Duodenal mucosa (tissue), 2 donors: Measurements from ENCODE around the gene CTTNBP2.
A peak's percentile ranks its signal among the peaks of the same experiment; 100 is the strongest.
"Not testable (repeated sequence)": the region's sequence is repeated elsewhere in the genome, so short reads cannot be mapped to it uniquely, and the experiment has no call there.

Experiments used
- H3K27ac ChIP-seq: one replicate; pipeline ENCODE4 v1.7.0; 2013; ENCODE audit warnings: low read depth, low read length
- H3K27me3 ChIP-seq, 2 donors: one replicate each; pipeline ENCODE4 v1.7.0; 2013; ENCODE audit warnings: low read length in 2 of 2, control low read depth in 1 of 2; ENCODE audit not compliant: insufficient read depth in 2 of 2, control insufficient read depth in 1 of 2
- H3K36me3 ChIP-seq, 2 donors: one replicate each; pipeline ENCODE4 v1.7.0; 2013; ENCODE audit warnings: low read length in 2 of 2, control low read depth in 1 of 2; ENCODE audit not compliant: insufficient read depth in 2 of 2, control insufficient read depth in 1 of 2
- H3K4me1 ChIP-seq, 2 donors: one replicate each; pipeline ENCODE4 v1.7.0; 2013; ENCODE audit warnings: low read length in 2 of 2, control low read depth in 1 of 2; ENCODE audit not compliant: insufficient read depth in 2 of 2, control insufficient read depth in 1 of 2
- H3K4me3 ChIP-seq, 2 donors: one replicate each; pipeline ENCODE4 v1.7.0; 2013; ENCODE audit warnings: low read length in 2 of 2, low read depth in 1 of 2
- H3K9ac ChIP-seq, 2 donors: one replicate each; pipeline ENCODE4 v1.7.0; 2013; ENCODE audit warnings: low read length in 2 of 2, low read depth in 1 of 2
- H3K9me3 ChIP-seq, 2 donors: one replicate each; pipeline ENCODE4 v1.7.0; 2013; ENCODE audit warnings: low read length in 2 of 2, control low read depth in 1 of 2; ENCODE audit not compliant: control insufficient read depth in 1 of 2

CTTNBP2 gene

DNA sequence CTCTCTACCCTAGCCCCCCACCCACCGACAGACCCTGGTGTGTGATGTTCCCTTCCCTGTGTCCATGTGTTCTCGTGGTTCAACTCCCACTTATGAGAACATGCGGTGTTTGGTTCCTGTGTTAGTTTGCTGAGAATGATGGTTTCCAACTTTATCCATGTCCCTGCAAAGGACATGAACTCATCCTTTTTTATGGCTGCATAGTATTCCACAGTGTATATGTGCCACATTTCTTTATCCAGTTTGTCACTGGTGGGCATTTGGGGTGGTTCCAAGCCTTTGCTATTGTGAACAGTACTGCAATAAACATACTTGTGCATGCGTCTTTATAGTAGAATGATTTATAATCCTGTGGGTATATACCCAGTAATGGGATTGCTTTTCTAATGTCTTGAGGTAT, 165.1 kb downstream of the CTTNBP2 start:
- H3K9ac ChIP-seq, H3K27ac ChIP-seq, H3K4me1 ChIP-seq, H3K27me3 ChIP-seq, H3K4me3 ChIP-seq, H3K36me3 ChIP-seq, H3K9me3 ChIP-seq: not testable (repeated sequence)

DNA sequence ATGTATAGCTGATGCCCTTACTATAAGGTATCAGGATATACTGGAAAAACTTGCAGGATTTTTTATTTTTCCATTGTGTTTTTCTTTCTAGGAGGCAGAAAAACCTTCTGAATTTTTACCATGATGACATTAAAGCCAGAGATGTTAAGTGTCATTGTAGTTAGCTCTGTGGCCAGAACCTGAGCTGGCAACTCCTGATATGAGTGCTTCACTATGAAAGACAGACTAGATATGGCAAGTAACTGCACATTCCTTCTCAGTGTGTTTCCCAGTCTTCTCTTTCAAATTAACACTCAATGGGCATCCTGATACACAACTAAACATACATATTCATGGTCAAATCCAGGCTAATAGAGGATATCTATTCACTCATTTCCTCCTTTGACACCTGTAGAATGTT, 166.2 kb downstream of the CTTNBP2 start:
- Histone ChIP-seq H3K9me3 (no peaks in the 10 kb centered on the region), H3K9ac (no peak overlapping the region), H3K27me3 (no peaks in the 10 kb centered on the region), H3K4me1 (no peaks in the 10 kb centered on the region), H3K36me3 (peaks cover 0 to 2% of the 10 kb centered on the region in 2 donors), H3K4me3 (no peak overlapping the region), H3K27ac (no peak overlapping the region)

DNA sequence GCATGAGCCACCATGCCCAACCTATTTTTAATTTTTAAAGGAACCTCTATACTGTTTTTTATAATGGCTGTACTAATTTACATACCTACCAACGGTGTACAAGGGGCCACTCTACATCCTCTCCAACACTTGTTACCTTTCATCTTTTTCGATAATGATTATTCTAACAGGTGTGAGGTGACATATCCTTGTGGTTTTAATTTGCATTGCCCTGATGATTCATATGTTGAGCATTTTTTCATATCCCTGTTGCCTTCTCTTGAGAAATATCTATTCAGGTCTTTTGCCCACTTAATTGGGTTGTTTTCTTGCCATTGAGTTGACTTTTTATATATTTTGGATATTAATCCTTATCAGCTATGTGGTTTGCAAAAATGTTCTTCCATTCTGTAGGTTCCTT, 167.0 kb downstream of the CTTNBP2 start:
- no peak overlapping the region for H3K9ac ChIP-seq
- no peaks in the 10 kb centered on the region for H3K36me3 ChIP-seq
- no peak overlapping the region for H3K4me3 ChIP-seq
- H3K27me3 ChIP-seq: no peaks in the 10 kb centered on the region
- no peaks in the 10 kb centered on the region for H3K4me1 ChIP-seq
- no peak overlapping the region for H3K27ac ChIP-seq
- H3K9me3 ChIP-seq: no peaks in the 10 kb centered on the region

DNA sequence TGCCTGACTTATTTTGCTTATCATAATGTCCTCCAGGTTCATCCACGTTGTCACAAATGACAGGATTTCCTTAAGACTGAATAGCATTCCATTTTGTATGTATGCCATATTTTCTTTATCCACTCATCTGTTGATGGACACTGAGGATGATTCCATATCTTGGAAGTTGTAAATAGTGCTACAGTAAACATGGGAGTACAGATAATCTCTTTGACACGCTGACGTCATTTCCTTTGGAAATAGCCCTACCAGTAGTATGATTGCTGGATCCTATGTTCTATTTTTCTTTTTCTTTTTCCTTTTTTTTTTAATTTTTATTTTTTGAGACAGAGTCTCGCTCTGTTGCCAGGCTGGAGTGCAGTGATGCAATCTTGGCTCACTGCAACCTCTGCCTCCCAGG, 167.6 kb downstream of the CTTNBP2 start:
- Histone ChIP-seq H3K4me3 (no peak overlapping the region), H3K4me1 (no peaks in the 10 kb centered on the region), H3K9me3 (no peaks in the 10 kb centered on the region), H3K27me3 (no peaks in the 10 kb centered on the region), H3K9ac (no peak overlapping the region), H3K36me3 (no peaks in the 10 kb centered on the region), H3K27ac (no peak overlapping the region)

DNA sequence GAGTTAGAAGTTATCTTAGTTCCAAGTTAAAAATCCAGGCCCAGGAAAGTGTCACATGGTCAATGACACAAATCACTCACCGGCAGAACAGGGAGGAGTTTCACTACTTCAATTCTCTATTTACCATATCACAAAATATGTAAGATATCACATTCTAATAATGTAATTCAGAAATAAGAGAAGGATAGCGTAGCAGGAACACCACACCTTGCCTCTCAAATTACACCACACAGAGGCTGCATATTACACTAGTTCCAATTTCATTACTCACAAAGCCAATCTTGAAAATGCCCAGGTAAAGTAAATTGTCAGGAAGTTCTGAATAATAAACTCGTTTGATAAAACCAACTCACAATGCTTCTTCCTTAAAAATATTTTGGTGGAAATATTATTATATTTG, 169.2 kb downstream of the CTTNBP2 start:
- H3K9ac ChIP-seq: no peak overlapping the region

DNA sequence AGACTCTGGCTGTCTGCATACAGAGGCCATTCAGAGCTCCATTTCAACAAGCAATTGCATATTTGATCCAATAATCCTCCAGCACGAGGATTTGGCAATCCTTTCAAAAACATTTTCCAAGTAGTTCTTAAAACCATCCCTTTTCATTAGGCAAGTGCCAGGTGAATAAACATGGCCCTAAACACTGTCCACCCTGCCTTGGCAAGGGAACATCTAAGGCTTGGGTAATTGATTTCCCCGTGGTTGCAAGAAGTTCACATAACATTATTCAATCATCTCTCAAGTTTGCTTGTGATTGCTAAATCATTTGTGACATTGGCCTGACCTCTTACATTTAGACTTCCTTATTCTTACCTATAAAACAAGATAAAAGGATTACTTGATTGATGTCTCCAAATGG, 175.2 kb downstream of the CTTNBP2 start:
- H3K4me1 ChIP-seq: peaks cover 4 to 11% of the 10 kb centered on the region in 2 donors
- H3K9me3 ChIP-seq: no peaks in the 10 kb centered on the region
- no peak overlapping the region for H3K9ac ChIP-seq
- H3K4me3 ChIP-seq: no peak overlapping the region
- H3K36me3 ChIP-seq: no peaks in the 10 kb centered on the region
- H3K27ac ChIP-seq: no peak overlapping the region
- H3K27me3 ChIP-seq: no peaks in the 10 kb centered on the region

More for the DNA sequence above, 169.2 kb downstream of the CTTNBP2 start:
- Histone ChIP-seq H3K9me3 (no peaks in the 10 kb centered on the region), H3K36me3 (no peaks in the 10 kb centered on the region), H3K27me3 (no peaks in the 10 kb centered on the region), H3K27ac (no peak overlapping the region), H3K4me3 (no peak overlapping the region), H3K4me1 (no peaks in the 10 kb centered on the region)

DNA sequence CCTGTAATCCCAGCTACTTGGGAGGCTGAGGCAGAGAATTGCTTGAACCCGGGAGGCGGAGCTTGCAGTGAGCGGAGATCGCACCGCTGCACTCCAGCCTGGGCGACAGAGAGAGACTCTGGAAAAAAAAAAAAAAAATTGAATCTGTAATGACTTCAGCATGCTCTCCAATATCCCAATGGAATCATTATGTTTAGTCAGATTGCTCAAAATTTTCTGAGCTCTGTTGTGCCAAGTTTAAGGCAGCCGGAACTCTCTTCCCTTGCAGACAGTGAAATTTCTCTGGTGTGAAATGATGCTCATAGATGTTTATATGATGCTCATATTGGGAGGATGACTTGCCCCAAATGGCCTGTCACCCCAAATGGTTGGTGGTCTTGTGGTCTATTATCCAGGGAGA, 180.9 kb downstream of the CTTNBP2 start:
- H3K4me1 ChIP-seq: peaks cover 4 to 19% of the 10 kb centered on the region in 2 donors
- H3K4me3 ChIP-seq: no peak overlapping the region
- H3K9ac ChIP-seq: no peak overlapping the region
- no peaks in the 10 kb centered on the region for H3K27me3 ChIP-seq
- no peak overlapping the region for H3K27ac ChIP-seq
- H3K36me3 ChIP-seq: no peaks in the 10 kb centered on the region
- H3K9me3 ChIP-seq: no peaks in the 10 kb centered on the region

DNA sequence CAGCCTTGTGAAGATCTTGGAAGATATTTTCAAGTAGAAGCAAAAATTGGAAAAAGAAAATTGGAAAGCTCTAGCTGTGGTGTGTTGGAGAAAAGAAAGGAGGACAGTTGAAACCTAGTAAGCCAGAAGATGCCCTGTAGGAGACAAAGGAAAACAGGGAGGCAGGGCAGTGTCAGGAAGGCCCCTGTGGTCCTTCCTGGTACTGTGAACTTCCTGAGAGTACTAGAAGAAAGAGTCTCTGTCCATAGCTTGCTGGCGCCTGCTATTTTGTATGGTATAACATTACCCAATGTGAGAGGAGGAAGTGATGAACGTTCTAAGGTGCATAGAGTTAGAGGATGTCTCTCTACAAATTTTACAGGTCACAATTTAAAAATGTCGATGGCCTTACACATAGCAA, 183.1 kb downstream of the CTTNBP2 start:
- Histone ChIP-seq H3K9me3 (no peaks in the 10 kb centered on the region), H3K4me3 (peak overlapping the region; percentile 38 to 48)

DNA sequence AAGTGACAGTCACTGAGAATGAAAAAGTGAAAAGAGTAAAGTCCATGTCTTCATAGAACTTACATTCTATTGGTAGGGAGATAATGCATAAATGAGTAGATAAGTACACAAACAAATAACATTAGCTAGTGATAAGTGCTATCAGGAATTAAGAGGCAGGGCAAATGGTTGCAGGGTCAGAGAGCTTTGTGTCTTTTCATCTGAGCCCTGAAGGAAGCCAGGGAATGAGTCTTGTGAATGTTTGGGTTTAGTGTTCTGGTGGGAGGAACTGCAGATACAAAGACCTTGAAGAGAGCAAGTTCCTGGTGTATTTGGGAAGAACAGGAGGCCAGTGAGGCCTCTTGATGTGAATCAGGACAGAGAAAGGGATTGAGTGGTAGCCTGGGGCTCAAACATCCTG, 183.8 kb downstream of the CTTNBP2 start:
- H3K9me3 ChIP-seq: no peaks in the 10 kb centered on the region
- peak overlapping the region; percentile 38 to 48 for H3K4me3 ChIP-seq
- no peak overlapping the region for H3K9ac ChIP-seq
- H3K27ac ChIP-seq: no peak overlapping the region
- no peaks in the 10 kb centered on the region for H3K36me3 ChIP-seq
- H3K27me3 ChIP-seq: no peaks in the 10 kb centered on the region
- H3K4me1 ChIP-seq: peaks cover 0 to 8% of the 10 kb centered on the region in 2 donors

More for the DNA sequence above, 183.1 kb downstream of the CTTNBP2 start:
- H3K9ac ChIP-seq: no peak overlapping the region
- H3K27ac ChIP-seq: no peak overlapping the region
- H3K27me3 ChIP-seq: no peaks in the 10 kb centered on the region
- peaks cover 0 to 8% of the 10 kb centered on the region in 2 donors for H3K4me1 ChIP-seq
- H3K36me3 ChIP-seq: no peaks in the 10 kb centered on the region

DNA sequence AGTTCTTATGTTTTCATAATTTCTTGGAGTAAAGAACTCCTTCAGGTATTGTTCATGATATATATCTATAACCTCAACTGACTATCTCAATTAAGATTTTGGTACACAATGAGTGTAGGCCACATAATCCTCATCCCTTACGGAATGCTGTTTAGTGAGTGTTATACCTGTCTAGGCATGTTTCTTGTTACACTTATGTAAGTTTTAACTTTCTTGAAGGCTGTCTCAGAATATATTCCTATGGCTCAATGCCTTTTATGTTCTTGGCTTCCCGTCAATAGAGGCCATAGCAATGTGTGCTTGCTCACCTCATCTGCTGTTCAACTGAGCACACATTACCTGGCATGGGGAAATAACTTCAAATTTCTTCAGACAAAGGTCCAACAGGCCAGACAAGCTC, 185.1 kb downstream of the CTTNBP2 start:
- H3K27ac ChIP-seq: no peak overlapping the region
- H3K9me3 ChIP-seq: no peaks in the 10 kb centered on the region
- no peaks in the 10 kb centered on the region for H3K36me3 ChIP-seq

DNA sequence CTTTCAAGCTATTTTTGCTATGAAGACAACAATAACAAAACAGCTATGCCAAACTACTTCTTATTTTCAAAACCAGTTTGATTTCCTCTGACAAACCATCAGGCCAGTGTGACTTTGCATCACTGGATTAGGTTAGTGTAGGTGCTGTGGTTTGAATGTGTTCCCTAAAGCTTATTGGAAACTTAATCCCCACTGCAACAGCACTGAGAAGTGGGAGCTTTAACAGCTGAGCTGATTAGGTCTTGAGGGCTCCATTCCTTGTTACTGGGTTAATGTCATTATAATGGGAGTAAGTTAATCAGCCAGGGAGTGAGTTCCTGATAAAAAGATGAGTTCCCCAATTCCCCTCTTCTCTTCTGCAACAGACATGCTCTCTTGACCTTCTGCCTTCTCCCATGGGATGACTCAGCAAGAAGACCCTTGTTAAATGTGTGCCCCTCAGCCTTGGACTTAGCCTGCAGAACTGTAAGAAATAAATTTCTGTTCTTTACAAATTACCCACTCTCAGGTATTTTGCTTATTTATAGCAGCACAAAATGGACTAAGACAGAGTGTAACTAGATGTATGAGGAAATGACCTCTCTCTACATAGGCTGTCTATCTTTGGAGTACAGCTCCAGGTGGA, 186.8 kb downstream of the CTTNBP2 start:
- H3K27me3 ChIP-seq: no peaks in the 10 kb centered on the region
- no peak overlapping the region for H3K4me3 ChIP-seq
- H3K36me3 ChIP-seq: no peaks in the 10 kb centered on the region
- H3K4me1 ChIP-seq: peaks cover 9 to 20% of the 10 kb centered on the region in 2 donors
- H3K27ac ChIP-seq: no peak overlapping the region
- no peaks in the 10 kb centered on the region for H3K9me3 ChIP-seq
- H3K9ac ChIP-seq: no peak overlapping the region

More for the DNA sequence above, 185.1 kb downstream of the CTTNBP2 start:
- Histone ChIP-seq H3K27me3 (no peaks in the 10 kb centered on the region), H3K4me3 (no peak overlapping the region), H3K4me1 (peaks cover 8 to 17% of the 10 kb centered on the region in 2 donors), H3K9ac (no peak overlapping the region)
